DOHH2 (cell line): Measurements from ENCODE around the gene PLTP.
"Not testable (repeated sequence)": the region's sequence is repeated elsewhere in the genome, so short reads cannot be mapped to it uniquely, and the experiment has no call there.

Source experiments
- H3F3A ChIP-seq: fragments of 200-600 bp; sonication (generic), shearing (Covaris generic); 2 replicates; pipeline ENCODE4 v1.6.0; 2016; ENCODE audit warnings: antibody characterized with exemption, mild to moderate bottlenecking; ENCODE audit not compliant: control insufficient read depth, insufficient read depth
- H3K27ac ChIP-seq: fragments of 200-600 bp; sonication (generic); 2 replicates; pipeline ENCODE4 v1.5.1; 2014; ENCODE audit warnings: low read depth, mild to moderate bottlenecking, low read length, moderate library complexity
- H3K27me3 ChIP-seq: fragments of 200-600 bp; sonication (generic); 2 replicates; pipeline ENCODE4 v1.6.1; 2014; ENCODE audit warnings: mild to moderate bottlenecking, low read length, mixed read lengths; ENCODE audit not compliant: control insufficient read depth
- H3K36me3 ChIP-seq: fragments of 200-600 bp; sonication (generic); 2 replicates; pipeline ENCODE4 v1.6.1; 2014; ENCODE audit warnings: mild to moderate bottlenecking, low read length, moderate library complexity, mixed read lengths; ENCODE audit not compliant: control insufficient read depth
- H3K4me1 ChIP-seq: fragments of 200-600 bp; sonication (generic); 2 replicates; pipeline ENCODE4 v1.6.1; 2014; ENCODE audit warnings: mild to moderate bottlenecking, low read length, mixed read lengths; ENCODE audit not compliant: control insufficient read depth
- H3K4me2 ChIP-seq: fragments of 200-600 bp; sonication (generic); 2 replicates; pipeline ENCODE4 v1.6.0; 2014; ENCODE audit warnings: mild to moderate bottlenecking, low read length, moderate library complexity
- H3K4me3 ChIP-seq: fragments of 200-600 bp; sonication (generic); 2 replicates; pipeline ENCODE4 v1.5.1; 2014; ENCODE audit warnings: mild to moderate bottlenecking, low read length, mixed read lengths
- H3K79me2 ChIP-seq: fragments of 200-600 bp; sonication (generic); 2 replicates; pipeline ENCODE4 v1.6.1; 2014; ENCODE audit warnings: mild to moderate bottlenecking, low read length, mixed read lengths; ENCODE audit not compliant: control insufficient read depth
- H3K9me2 ChIP-seq: fragments of 200-600 bp; sonication (generic); replicated peaks from 2 replicates; pipeline ENCODE4 v1.6.1; 2014; ENCODE audit warnings: mild to moderate bottlenecking, low read length, mixed read lengths; ENCODE audit not compliant: control insufficient read depth
- H3K9me3 ChIP-seq: fragments of 200-600 bp; sonication (generic); 2 replicates; pipeline ENCODE4 v1.6.1; 2014; ENCODE audit warnings: antibody characterized with exemption, low read length, mixed read lengths; ENCODE audit not compliant: control insufficient read depth, insufficient read depth
- H4K20me1 ChIP-seq: fragments of 200-600 bp; sonication (generic); 2 replicates; pipeline ENCODE4 v1.6.0; 2014; ENCODE audit warnings: low read depth, mild to moderate bottlenecking, antibody characterized with exemption, low read length, moderate library complexity; ENCODE audit not compliant: control insufficient read depth, insufficient read depth
- EZH2phosphoT487 ChIP-seq: fragments of 200-600 bp; sonication (generic); IDR thresholded peaks from 2 replicates; pipeline ENCODE4 v1.6.1; 2017; ENCODE audit warnings: borderline replicate concordance, mild to moderate bottlenecking, antibody characterized with exemption, low read length, moderate library complexity, mixed read lengths
- TF ChIP-seq, protein P1 (sequence below): fragments of 200-600 bp; sonication (generic); IDR thresholded peaks from one replicate; pipeline ENCODE4 v1.5.1; 2014; ENCODE audit warnings: antibody characterized with exemption, mild to moderate bottlenecking, low read depth, low read length; ENCODE audit not compliant: poor library complexity, severe bottlenecking

The PLTP gene

DNA sequence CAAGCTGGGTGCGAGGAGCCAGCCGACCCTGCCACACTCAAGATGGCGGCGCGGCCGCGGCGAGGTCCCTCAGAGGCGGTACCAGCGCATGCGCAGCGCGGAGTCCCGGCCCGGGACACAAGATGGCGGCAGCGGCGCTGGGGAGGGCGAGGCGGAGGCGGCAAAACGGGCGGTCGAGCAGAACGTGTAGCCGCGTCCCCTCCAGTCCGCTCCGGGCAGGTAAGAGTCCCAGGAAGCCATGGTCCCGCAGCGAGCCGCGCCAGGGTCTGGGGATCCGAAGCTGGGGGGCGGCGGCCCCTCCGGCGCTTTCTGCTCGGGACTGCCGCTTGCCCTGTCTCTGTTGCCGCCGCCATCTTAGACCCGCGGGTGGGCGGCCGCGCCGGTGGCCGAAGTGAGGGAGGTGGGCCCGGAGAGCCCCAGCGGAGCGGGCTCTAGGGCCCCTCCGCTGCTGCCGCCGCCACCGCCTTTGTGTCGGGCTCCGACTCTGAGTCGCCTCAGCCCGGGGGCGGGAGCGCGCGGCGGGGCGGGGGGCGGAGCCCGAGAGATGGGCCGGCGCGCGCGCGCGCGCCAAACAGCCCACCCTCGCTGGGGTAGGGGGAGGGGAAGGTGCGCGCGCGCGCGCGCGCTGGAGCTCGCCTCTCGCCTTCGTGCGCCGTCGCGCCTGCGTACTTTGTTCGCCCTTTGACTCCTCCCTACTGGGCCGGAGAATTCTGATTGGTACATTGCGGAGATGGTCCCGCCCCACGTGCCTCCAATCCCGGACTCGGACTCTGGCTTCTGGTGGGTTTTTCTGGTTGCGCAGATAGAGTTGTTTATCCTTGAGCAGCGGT is 22.8 kb upstream of the PLTP start, which contains the start of gene PCIF1:
Gene PCIF1, plus strand, starts transcription at position 98 of the 830 bp plus-strand sequence. CDS start 4,317 bp downstream, outside the sequence.
- H3K4me2 ChIP-seq: peak within 1 kb of the TSS; percentile 92
- H3K36me3 ChIP-seq: peaks cover 42% of the 10 kb centered on the region
- H4K20me1 ChIP-seq: peaks cover 4% of the 10 kb centered on the region; the same call in 1 of the 2 replicates
- H3K9me2 ChIP-seq: no peaks in the 10 kb centered on the region
- no peaks in the 10 kb centered on the region; the same call in 1 of the 2 replicates for H3F3A ChIP-seq
- H3K79me2 ChIP-seq: peaks cover 49% of the 10 kb centered on the region
- no peaks in the 10 kb centered on the region for H3K9me3 ChIP-seq
- TF ChIP-seq, protein P1, sequence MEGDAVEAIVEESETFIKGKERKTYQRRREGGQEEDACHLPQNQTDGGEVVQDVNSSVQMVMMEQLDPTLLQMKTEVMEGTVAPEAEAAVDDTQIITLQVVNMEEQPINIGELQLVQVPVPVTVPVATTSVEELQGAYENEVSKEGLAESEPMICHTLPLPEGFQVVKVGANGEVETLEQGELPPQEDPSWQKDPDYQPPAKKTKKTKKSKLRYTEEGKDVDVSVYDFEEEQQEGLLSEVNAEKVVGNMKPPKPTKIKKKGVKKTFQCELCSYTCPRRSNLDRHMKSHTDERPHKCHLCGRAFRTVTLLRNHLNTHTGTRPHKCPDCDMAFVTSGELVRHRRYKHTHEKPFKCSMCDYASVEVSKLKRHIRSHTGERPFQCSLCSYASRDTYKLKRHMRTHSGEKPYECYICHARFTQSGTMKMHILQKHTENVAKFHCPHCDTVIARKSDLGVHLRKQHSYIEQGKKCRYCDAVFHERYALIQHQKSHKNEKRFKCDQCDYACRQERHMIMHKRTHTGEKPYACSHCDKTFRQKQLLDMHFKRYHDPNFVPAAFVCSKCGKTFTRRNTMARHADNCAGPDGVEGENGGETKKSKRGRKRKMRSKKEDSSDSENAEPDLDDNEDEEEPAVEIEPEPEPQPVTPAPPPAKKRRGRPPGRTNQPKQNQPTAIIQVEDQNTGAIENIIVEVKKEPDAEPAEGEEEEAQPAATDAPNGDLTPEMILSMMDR: no peak
- TF ChIP-seq EZH2phosphoT487: no peak
- H3K27ac ChIP-seq: peak within 1 kb of the TSS; percentile 73
- peaks cover 14% of the 10 kb centered on the region for H3K4me1 ChIP-seq
- peak within 1 kb of the TSS; percentile 81 for H3K4me3 ChIP-seq
- H3K27me3 ChIP-seq: no peaks in the 10 kb centered on the region

DNA sequence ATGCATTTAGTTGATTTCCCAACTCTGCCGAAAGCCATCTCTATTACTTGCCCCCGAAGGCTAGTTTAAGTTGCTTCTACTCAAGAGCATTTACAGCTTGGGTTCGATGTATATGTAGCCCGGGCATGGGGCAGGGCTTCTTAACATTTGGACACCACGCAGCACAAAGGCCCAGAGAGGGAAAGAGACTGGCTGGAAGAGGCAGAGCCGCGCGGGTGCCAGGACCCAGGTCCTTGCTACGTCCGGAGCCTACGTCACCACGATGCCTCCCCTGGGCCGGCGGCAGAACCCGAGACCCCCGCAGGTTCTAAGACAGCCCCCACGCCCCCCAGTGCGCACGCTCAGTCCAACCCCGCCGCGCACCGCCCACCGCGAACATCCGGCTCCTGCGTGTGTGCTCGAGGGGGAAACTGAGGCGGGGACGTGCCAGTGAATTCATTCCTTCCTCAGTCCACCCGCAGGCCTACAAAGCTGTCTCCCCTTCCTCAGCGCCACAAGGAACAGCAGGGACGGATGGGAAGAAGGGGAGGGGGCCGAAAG is 22.2 kb upstream of the PLTP start:
- H3F3A ChIP-seq: no peaks in the 10 kb centered on the region; the same call in 1 of the 2 replicates
- H3K9me3 ChIP-seq: no peaks in the 10 kb centered on the region
- H3K79me2 ChIP-seq: peaks cover 49% of the 10 kb centered on the region
- H4K20me1 ChIP-seq: peaks cover 4% of the 10 kb centered on the region; the same call in 1 of the 2 replicates
- peak overlapping the region; percentile 92 for H3K4me2 ChIP-seq
- H3K27ac ChIP-seq: peak overlapping the region; percentile 73
- peaks cover 35% of the 10 kb centered on the region for H3K36me3 ChIP-seq
- H3K9me2 ChIP-seq: no peaks in the 10 kb centered on the region
- peak overlapping the region; percentile 81 for H3K4me3 ChIP-seq
- TF ChIP-seq, protein P1: no peak
- TF ChIP-seq EZH2phosphoT487: no peak
- H3K4me1 ChIP-seq: peaks cover 14% of the 10 kb centered on the region
- no peaks in the 10 kb centered on the region for H3K27me3 ChIP-seq

DNA sequence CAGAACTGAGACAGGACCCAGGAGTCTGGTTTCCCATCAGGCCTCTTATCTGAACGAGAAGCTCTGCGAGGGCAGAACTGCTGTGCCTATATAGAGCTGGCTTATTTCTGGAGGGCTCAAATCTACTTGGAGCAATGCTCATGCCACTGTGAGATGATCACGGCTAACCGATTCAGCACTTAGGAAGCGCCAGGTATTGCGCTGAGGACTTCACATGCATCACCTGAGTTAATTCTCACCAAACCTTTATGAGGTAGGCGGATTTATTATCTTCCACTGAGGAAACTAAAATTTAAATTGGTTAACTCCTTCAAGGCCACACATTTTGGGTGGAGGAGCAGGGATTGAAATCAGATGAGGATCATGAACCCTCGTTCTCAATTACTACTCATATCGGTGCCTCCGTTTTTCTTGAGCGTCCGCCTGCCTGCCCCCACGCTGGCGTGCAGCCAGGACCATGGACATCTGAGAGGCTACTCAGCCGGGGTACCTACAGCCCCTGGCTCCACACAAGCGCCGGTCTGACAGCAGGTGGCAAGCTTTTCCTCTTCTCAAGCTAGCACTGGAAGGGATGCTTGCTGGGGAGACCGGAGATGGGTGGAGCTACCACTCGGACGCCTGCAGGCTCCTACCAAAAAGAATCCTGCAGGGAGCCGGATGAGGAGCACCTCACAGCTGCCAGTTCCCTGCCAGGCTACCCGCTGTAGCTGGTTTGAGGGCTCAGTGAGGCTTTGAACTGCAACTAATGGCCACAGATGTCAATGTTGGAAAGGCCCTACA is 21.5 kb upstream of the PLTP start:
- H3K4me1 ChIP-seq: peaks cover 14% of the 10 kb centered on the region
- H3K36me3 ChIP-seq: peaks cover 29% of the 10 kb centered on the region
- peak overlapping the region; percentile 92 for H3K4me2 ChIP-seq
- peaks cover 47% of the 10 kb centered on the region for H3K79me2 ChIP-seq
- no peaks in the 10 kb centered on the region; the same call in 1 of the 2 replicates for H3F3A ChIP-seq
- H4K20me1 ChIP-seq: peaks cover 4% of the 10 kb centered on the region; the same call in 1 of the 2 replicates
- no peaks in the 10 kb centered on the region for H3K27me3 ChIP-seq
- H3K27ac ChIP-seq: peak overlapping the region; percentile 73
- H3K4me3 ChIP-seq: peak overlapping the region; percentile 81
- no peak for TF ChIP-seq EZH2phosphoT487
- TF ChIP-seq, protein P1: peak; percentile 56
- H3K9me2 ChIP-seq: no peaks in the 10 kb centered on the region
- H3K9me3 ChIP-seq: no peaks in the 10 kb centered on the region

DNA sequence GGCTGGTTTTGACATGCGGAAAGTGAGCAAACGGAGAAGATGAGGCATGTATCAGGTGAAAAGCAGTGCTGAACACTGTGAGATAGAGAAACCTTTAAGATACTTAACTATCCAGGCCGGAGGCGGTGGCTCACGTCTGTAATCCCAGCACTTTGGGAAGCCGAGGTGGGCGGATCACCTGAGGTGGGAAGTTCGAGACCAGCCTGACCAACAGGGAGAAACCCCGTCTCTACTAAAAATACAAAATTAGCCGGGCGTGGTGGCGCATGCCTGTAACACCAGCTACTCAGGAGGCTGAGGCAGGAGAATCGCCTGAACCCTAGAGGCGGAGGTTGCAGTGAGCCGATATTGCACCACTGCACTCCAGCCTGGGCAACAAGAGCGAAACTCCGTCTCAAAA is 19.7 kb upstream of the PLTP start:
- not testable (repeated sequence) for H3K4me3 ChIP-seq, H3K9me2 ChIP-seq, H3K27ac ChIP-seq, H3F3A ChIP-seq, H3K4me2 ChIP-seq, H3K27me3 ChIP-seq, H4K20me1 ChIP-seq, H3K9me3 ChIP-seq
- Histone ChIP-seq H3K79me2 (peaks cover 29% of the 10 kb centered on the region), H3K36me3 (peaks cover 11% of the 10 kb centered on the region), H3K4me1 (peaks cover 14% of the 10 kb centered on the region)
